Renal cortex interstitium (tissue), 11 donors: ENCODE data around the gene SMIM14. TPM values are rescaled to one million over a fixed set of nuclear protein-coding genes. Genes with fewer than 3 reads are reported as not detected.
"Not testable (repeated sequence)": the region's sequence is repeated elsewhere in the genome, so short reads cannot be mapped to it uniquely, and the experiment has no call there.

Experiments used
- DNase-seq, 11 donors: peaks; one replicate each; pipeline ENCODE4 v3.0.0-alpha.2; 2013; ENCODE audit warnings: low read depth in 9 of 11, low spot score in 4 of 11; ENCODE audit errors: extremely low read depth in 1 of 11
- polyA plus RNA-seq, 3 donors: library from polyadenylated mRNA; unstranded; fragments of 120-200 nt; gene quantifications; one replicate each; pipeline ENCODE4 v1.2.1, GENCODE V29; 2013; ENCODE audit not compliant: insufficient read length in 3 of 3

Gene SMIM14
- polyA plus RNA-seq, 3 donors, result 40.3 to 57.8 (median 50.6) TPM

GRCh38 chr4:39555472-39555871 is 83.2 kb downstream of the SMIM14 start:
- DNase-seq, result no peak

GRCh38 chr4:39548425-39549067 is 90.1 kb downstream of the SMIM14 start:
- no peak for DNase-seq

GRCh38 chr4:39544580-39545315 is 93.9 kb downstream of the SMIM14 start:
- no peak for DNase-seq

GRCh38 chr4:39544080-39544479 is 94.6 kb downstream of the SMIM14 start:
- not testable (repeated sequence) for DNase-seq

- no peak for DNase-seq
These were observed 95.6 kb downstream of the SMIM14 start for GRCh38 chr4:39543034-39543433.

- DNase-seq, result no peak
These were observed 96.1 kb downstream of the SMIM14 start for GRCh38 chr4:39542611-39543012.

- DNase-seq, result peak in 1 of 11 donors; percentile 25
These were observed 96.6 kb downstream of the SMIM14 start for GRCh38 chr4:39541987-39542610.

- DNase-seq, result no peak
These were observed 99.5 kb downstream of the SMIM14 start for GRCh38 chr4:39539089-39539611.

GRCh38 chr4:39533541-39533940 is 105.1 kb downstream of the SMIM14 start:
- no peak for DNase-seq

GRCh38 chr4:39532237-39532636 is 106.4 kb downstream of the SMIM14 start:
- not testable (repeated sequence) for DNase-seq

GRCh38 chr4:39530682-39531081 is 108.0 kb downstream of the SMIM14 start:
- no peak for DNase-seq

- DNase-seq, result no peak
These were observed 109.1 kb downstream of the SMIM14 start for GRCh38 chr4:39529534-39529933.

- DNase-seq, result peak in 2 of 11 donors; percentile 31 to 73
These were observed 110.6 kb downstream of the SMIM14 start for GRCh38 chr4:39528061-39528465.

GRCh38 chr4:39527296-39528060 is 111.2 kb downstream of the SMIM14 start, which contains the start of gene UGDH:
TSS of gene UGDH (minus strand) at chr4:39527439. CDS start at chr4:39521512, 5,927 bp downstream.
- DNase-seq, result peak; percentile 93 to 98 (median 97)

- DNase-seq, result peak in 1 of 11 donors; percentile 12
These were observed 111.8 kb downstream of the SMIM14 start for GRCh38 chr4:39526765-39527295.

GRCh38 chr4:39525822-39526690 is 112.6 kb downstream of the SMIM14 start:
- DNase-seq, result no peak

GRCh38 chr4:39524161-39524957 is 114.3 kb downstream of the SMIM14 start:
- no peak for DNase-seq
